A673 (cell line): Measurements from ENCODE around the gene SWI5. TPM values are rescaled to one million over a fixed set of nuclear protein-coding genes. Genes with fewer than 3 reads are reported as not detected.

Experiments used
- BruUV-seq: library from RNA; stranded (reverse); fragments of 400-500 nt; replicated peaks from 2 replicates; lab custom pipeline; 2021; lab: Mats Ljungman, UMichigan
- CTCF ChIA-PET: fragments of 300-600 bp; sonication (Branson Sonifier 250); formaldehyde crosslinking; loops from one replicate; lab custom pipeline; 2022; ENCODE audit warnings: antibody characterized with exemption; lab: Charles Lee
- POLR2A ChIA-PET: fragments of 300-600 bp; sonication (Branson Sonifier 250); formaldehyde crosslinking; loops from one replicate; lab custom pipeline; 2022; ENCODE audit warnings: antibody characterized with exemption; ENCODE audit not compliant: low non-redundant PET; lab: Charles Lee
- DNase-seq: peaks from one replicate; pipeline ENCODE4 v3.0.0-alpha.2; 2015; ENCODE audit warnings: low spot score
- H3K27ac ChIP-seq: fragments of 200-600 bp; sonication (generic); 2 replicates; pipeline ENCODE4 v1.5.1; 2016; ENCODE audit warnings: mixed run types, low read depth, mild to moderate bottlenecking, mixed read lengths, antibody characterized with exemption, low read length; ENCODE audit not compliant: poor library complexity, severe bottlenecking
- H3K27me3 ChIP-seq: fragments of 200-600 bp; sonication (generic); replicated peaks from 2 replicates; pipeline ENCODE4 v1.6.1; 2017; ENCODE audit warnings: mixed run types, low read depth, mild to moderate bottlenecking, mixed read lengths, antibody characterized with exemption, low read length; ENCODE audit not compliant: insufficient read depth, poor library complexity
- H3K36me3 ChIP-seq: fragments of 200-600 bp; sonication (generic); 2 replicates; pipeline ENCODE4 v1.6.1; 2016; ENCODE audit warnings: mixed run types, mild to moderate bottlenecking, mixed read lengths, antibody characterized with exemption, low read length; ENCODE audit not compliant: insufficient read depth, poor library complexity, severe bottlenecking
- H3K4me1 ChIP-seq: fragments of 200-600 bp; sonication (generic); 2 replicates; pipeline ENCODE4 v1.6.1; 2017; ENCODE audit warnings: mixed run types, mild to moderate bottlenecking, mixed read lengths, antibody characterized with exemption, low read length; ENCODE audit not compliant: insufficient read depth, poor library complexity, severe bottlenecking
- H3K4me3 ChIP-seq: fragments of 200-600 bp; sonication (generic); 2 replicates; pipeline ENCODE4 v1.5.1; 2016; ENCODE audit warnings: low read depth, mixed run types, mild to moderate bottlenecking, mixed read lengths, low read length; ENCODE audit not compliant: poor library complexity, severe bottlenecking
- H3K9me3 ChIP-seq: fragments of 200-600 bp; sonication (generic); 2 replicates; pipeline ENCODE4 v1.6.1; 2016; ENCODE audit warnings: mixed run types, low read depth, mild to moderate bottlenecking, mixed read lengths, antibody characterized with exemption, low read length; ENCODE audit not compliant: poor library complexity, severe bottlenecking
- CTCF ChIP-seq: fragments of 300-800, 200-600 bp; sonication (generic); conservative IDR thresholded peaks from 2 replicates; pipeline ENCODE4 v1.5.1; 2017; ENCODE audit warnings: low read depth, mild to moderate bottlenecking, antibody characterized with exemption, low read length, moderate library complexity, mixed read lengths
- EZH2 ChIP-seq: fragments of 200-600 bp; sonication (generic); IDR thresholded peaks from 2 replicates; pipeline ENCODE4 v1.6.1; 2017; ENCODE audit warnings: borderline replicate concordance, low read depth, mild to moderate bottlenecking, mixed read lengths, antibody characterized with exemption, low read length; ENCODE audit not compliant: poor library complexity, severe bottlenecking
- intact Hi-C: fragments of 100-400 bp; cut with micrococcal nuclease; formaldehyde crosslinking; loops from one replicate; pipeline ENCODE4 v1.10.0; 2022; ENCODE audit not compliant: unreplicated experiment
- total RNA-seq: library from RNA; stranded (reverse); gene quantifications from 2 replicates; pipeline ENCODE4 v1.2.3, GENCODE V29; 2021

The SWI5 gene
- total RNA-seq, 1 experiment from 2014 or later: 19.0 TPM

DNA sequence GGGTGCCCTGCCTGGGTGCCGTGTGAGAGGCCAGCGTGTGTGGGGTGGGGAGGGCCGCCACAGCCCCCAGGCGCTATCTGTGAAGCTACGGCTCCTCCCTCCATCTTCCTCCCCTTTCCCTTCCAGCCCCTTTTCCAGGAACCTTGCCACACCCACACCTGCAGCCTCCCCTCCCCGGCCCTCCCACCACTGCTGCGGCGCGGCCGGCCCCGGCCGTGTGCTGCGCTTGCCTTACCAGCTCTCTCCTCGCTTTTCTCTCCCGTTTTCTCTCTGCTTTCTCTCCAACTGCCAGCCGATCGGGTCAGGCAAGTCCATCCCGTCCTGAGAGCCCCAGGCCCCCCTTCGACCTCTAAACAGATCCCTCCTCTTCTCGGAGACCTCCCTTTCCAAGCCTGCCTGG, 21.7 kb upstream of the SWI5 start:
- H3K4me1 ChIP-seq: peaks cover 7% of the 10 kb centered on the region
- DNase-seq: no peak
- no peaks in the 10 kb centered on the region for H3K27me3 ChIP-seq
- CTCF ChIA-PET: no interaction called here
- POLR2A ChIA-PET: no interaction called here
- H3K27ac ChIP-seq: no peak overlapping the region
- no peak for TF ChIP-seq CTCF
- TF ChIP-seq EZH2: no peak
- H3K4me3 ChIP-seq: no peak overlapping the region
- H3K9me3 ChIP-seq: no peaks in the 10 kb centered on the region
- intact Hi-C loops: no loop called here
- no TSS peak for BruUV-seq
- H3K36me3 ChIP-seq: peaks cover 2% of the 10 kb centered on the region

GRCh38 chr9:128254855-128255759, 21.0 kb upstream of the SWI5 start:
- peak; percentile 75 for DNase-seq
- H3K4me3 ChIP-seq: no peak overlapping the region
- H3K4me1 ChIP-seq: peaks cover 7% of the 10 kb centered on the region
- intact Hi-C loops: no loop called here
- no peaks in the 10 kb centered on the region for H3K9me3 ChIP-seq
- H3K27ac ChIP-seq: no peak overlapping the region
- no peak for TF ChIP-seq EZH2
- peak; percentile 94 for TF ChIP-seq CTCF
- ChIA-PET CTCF (interaction anchor here (0.6 to 0.9 kb wide), 4 partner anchors 9 to 966 kb away, joined by 3 to 11 read pairs (median 5); no protein-coding TSS in a partner anchor), POLR2A (no interaction called here)
- H3K27me3 ChIP-seq: no peaks in the 10 kb centered on the region
- peaks cover 3% of the 10 kb centered on the region for H3K36me3 ChIP-seq
- no TSS peak for BruUV-seq

- H3K9me3 ChIP-seq: no peaks in the 10 kb centered on the region
- no TSS peak for BruUV-seq
- no peaks in the 10 kb centered on the region for H3K27me3 ChIP-seq
- POLR2A ChIA-PET: interaction anchor here (1.0 kb wide), 1 partner anchor 296 kb away, joined by 4 read pairs; no protein-coding TSS in a partner anchor
- intact Hi-C loops: no loop called here
- DNase-seq: no peak
- no peak for TF ChIP-seq CTCF
- TF ChIP-seq EZH2: no peak
- no peaks in the 10 kb centered on the region for H3K4me1 ChIP-seq
- H3K36me3 ChIP-seq: peaks cover 19% of the 10 kb centered on the region
- no peak overlapping the region for H3K27ac ChIP-seq
- H3K4me3 ChIP-seq: no peak overlapping the region
- CTCF ChIA-PET: no interaction called here
Observed at GRCh38 chr9:128257086-128257825, 18.8 kb upstream of the SWI5 start.
